Stimulated activated CD4-positive, alpha-beta T cell treated with anti-CD3 and anti-CD28 coated beads, Interleukin-1b, Interleukin-23, amount 100 ng/mL, for 4 hours (primary cell): ENCODE data around the gene CRADD.

Experiments used
- DNase-seq, 2 donors: peaks; one replicate each; pipeline ENCODE4 v3.0.0-alpha.2; 2020; ENCODE audit warnings: low read depth in 2 of 2

The CRADD gene

DNA sequence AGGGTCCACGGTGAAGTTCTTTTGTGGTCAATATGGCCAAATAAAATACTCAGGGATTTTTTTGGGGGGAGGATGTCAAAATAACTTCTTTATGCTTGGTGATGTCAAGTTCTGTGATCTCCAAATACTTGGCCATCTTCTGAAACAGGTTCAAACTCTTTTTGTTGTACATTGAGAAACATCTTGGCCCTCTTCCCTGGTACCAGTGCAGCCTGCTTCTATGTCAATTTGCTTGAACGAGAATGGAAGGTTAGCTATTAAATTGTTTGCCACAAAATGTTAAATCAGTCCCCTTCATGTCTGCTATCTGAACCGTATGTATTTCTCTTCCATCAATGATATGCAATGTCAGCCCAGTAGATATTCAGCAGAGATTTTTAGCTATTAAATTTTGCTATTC, 6.1 kb upstream of the CRADD start:
- no peak for DNase-seq

GRCh38 chr12:93673084-93673483, 4.1 kb upstream of the CRADD start:
- DNase-seq, result no peak

DNA sequence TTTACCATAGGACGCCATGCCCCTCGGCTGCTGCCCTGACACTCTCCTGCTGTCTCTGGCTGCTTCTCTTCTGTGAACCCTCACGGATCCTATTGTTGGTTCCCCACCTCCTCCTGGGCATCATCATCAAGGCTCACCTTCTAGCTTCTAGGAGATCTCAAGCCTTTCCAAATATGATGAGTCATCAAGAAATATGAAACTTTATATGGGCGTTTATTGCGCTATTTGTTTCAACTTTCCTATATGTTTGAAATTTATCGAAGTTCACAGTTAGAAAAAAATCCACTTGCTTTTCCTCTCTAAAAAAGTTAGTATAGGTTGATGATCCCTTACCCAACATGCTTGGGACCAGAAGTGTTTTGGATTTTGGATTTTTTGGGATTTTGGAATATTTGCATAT, 2.8 kb upstream of the CRADD start:
- DNase-seq, result no peak

DNA sequence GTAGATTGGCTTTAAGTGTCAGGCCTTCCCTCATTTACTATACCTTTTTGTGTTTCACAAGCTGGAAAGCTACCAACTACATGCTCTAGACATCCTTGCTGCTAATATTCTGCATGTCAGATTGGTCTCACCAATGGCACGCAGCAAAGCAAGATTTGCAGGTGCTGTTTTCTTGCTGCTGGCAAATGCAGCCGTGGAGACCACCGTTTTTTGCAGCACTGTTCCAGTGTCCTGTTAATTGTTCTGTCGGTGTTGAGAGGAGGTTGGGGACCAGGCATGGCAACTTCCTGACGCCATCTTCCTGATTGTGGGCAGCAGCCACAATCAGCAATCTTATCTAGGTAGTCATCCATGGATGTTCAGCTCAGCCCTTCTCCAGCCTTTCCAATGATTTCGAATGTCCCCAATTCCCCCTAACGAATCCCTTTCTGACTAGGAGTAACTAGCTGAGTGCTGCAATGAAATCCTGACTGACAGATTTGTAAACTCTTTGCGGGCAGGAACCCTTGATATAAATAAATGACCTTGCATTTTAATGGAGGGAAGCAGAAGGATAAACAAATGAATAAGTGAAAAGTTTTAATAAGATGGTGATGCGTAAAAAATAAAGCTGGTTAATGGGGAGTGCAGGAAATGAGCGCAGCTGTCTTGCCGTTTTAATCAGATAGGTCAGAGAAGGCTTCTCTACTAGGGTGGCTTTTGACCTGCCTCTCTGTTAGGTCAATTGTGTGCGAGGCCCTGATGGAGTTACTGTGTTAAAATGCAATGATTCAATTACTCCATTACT, 574 bp upstream of the CRADD start:
- no peak for DNase-seq

DNA sequence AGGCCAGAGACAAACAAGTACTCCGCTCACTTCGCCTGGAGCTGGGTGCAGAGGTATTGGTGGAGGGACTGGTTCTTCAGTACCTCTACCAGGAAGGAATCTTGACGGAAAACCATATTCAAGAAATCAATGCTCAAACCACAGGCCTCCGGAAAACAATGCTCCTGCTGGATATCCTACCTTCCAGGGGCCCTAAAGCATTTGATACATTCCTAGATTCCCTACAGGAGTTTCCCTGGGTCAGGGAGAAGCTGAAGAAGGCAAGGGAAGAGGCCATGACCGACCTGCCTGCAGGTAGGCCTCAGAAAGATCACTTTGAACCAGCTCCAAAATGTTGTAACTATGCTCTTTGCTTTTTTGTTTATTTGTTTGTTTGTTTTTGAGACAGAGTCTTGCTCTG, 1.6 kb downstream of the CRADD start:
- DNase-seq, result no peak

- no peak for DNase-seq
These were observed 2.2 kb downstream of the CRADD start for GRCh38 chr12:93679308-93679925.

- no peak for DNase-seq
These were observed 2.8 kb downstream of the CRADD start for GRCh38 chr12:93680006-93680405.

DNA sequence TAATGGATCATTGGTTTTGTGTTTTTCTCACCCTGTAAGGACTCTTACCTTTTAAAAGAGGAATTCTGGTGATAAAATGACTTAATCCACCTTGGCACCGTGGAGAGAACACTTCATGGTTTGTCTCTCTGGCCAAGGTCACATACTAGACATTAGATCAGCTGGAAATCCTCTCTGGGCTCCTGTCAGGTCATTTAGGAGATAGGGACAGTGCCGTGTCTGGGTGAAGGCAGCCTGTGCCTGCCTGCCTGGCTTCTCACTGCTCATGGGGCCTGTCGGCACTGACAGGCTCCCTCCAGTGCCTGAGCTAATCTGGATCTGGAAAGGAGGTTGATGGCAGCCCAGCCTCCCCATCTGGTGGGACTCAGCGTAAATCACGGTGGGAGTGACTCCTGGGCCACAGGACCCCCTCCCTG, 5.7 kb downstream of the CRADD start:
- DNase-seq, result no peak

GRCh38 chr12:93683410-93683809, 6.2 kb downstream of the CRADD start:
- DNase-seq, result no peak

GRCh38 chr12:93684716-93685115, 7.5 kb downstream of the CRADD start:
- DNase-seq, result no peak

GRCh38 chr12:93686572-93687356, 9.6 kb downstream of the CRADD start:
- no peak for DNase-seq

- no peak for DNase-seq
These were observed 12.1 kb downstream of the CRADD start for GRCh38 chr12:93689076-93689834.

DNA sequence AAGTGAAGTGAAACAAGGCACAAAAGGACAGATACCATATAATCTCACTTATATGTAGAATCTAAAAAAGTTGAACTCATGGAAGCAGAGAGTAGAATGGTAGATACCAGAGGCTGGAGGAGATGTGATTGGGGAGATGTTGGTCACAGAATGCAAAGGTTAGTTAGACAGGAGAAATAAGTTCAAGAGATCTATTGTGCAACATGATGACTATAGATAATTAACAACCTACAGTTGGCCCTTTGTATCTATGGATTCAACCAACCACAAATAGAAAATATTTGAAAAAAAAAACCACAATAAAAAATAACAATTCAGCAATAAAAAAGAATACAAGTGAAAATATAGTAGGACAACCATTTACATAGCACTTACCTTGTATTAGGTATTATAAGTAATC, 19.3 kb downstream of the CRADD start:
- DNase-seq, result no peak

DNA sequence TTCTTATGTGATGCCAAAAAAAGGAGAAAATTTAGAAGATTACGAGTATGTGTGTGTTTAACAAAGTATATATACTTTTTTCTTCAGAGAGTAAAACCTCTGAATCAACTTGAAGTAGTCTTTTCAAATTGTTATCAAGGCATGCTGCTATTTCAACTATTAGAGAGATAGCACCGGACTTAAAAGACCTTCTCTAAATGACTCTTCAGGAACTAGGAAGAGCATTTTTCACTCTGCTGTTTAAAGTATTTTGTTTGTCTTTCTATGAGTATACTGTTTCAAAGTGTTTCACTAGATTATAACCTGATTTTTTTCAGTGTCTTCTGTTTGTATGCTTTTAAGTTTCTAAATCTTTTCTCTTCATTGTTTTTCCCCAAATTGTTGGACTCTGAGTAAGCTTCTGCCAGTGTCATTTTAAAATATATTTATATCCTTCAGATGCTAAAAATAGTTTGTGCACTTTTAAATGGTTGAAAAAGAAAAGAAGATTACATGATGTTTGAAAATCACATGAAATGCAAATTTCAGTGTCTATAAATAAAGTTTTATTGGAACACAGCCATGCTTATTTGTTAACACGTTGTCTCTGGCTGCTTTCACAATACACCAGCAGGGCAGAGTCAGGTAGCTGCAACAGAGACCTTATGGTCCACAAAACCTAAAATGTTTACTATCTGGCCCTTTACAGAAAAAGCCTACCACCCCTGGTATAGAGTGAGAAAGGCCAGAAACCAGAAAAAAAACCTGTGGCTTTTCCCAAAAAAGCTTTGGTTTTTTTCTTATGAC, 21.3 kb downstream of the CRADD start:
- DNase-seq, result no peak

DNA sequence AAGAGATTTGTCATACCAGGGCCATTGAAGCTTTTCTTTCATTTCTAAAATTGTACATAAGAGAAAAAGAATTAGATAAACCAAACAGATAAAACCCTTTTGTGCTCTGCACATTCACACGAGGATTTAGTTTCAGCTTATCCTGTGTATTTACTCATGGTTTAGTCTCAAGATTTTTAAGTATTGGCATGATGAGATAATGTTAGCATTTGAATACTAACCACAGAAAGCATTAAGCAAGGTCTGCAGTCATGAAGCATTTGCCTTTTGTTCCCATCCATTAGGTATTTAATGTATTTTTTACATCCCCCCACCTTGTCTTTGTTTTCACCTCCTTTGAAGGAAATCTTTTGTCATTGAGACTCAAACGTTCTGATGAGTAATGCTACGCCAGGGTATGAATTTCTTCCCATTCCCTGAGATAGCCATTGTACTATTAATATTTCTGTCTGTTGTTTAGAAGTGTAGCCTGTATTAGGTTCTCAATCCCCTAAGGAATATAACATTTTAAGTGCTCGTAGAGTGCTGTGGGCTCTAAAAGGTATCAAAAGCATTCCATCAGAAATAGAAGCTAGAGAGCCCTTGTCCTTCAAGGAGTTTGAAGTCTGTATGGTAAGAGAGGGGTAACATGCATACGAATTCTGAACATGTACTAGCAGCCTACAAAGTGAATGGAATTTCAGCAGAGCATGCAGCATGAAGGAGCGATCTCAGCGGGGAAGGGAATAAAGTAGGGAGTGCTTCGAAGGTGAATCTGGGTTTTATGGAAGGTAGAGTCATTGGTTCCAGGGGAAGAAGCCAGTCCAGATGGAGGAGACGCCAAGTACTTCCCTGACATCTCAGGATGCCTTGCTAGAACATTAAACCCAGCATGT, 22.3 kb downstream of the CRADD start:
- DNase-seq, result no peak

DNA sequence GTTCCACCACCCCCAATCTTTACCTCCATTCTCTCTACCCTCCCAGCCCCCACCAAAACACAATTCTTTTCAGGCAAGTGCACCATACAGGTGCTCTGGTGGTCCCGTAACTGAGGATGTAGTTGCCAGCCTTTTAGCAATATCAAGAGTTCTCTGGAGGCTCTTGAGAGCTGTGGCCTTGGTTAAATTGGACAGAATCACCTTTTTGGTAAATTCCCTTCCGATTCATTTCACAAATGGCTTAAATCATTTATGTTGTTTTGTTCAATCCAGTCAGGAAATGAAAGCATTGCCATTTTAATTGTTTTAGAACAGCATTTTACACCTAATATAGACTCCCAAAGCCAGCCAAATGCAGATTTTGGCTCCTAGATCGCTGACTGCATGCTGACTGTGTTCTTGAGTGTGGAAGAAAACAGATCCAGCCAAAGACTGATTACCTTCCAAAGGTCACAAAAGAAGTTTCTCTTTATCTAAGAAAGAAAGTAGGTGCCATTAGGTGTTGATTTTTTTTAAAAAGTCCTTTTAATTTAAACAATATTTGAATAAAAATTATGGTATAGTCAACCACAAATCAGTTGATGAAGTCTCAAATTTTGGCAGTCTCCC, 25.6 kb downstream of the CRADD start:
- no peak for DNase-seq

DNA sequence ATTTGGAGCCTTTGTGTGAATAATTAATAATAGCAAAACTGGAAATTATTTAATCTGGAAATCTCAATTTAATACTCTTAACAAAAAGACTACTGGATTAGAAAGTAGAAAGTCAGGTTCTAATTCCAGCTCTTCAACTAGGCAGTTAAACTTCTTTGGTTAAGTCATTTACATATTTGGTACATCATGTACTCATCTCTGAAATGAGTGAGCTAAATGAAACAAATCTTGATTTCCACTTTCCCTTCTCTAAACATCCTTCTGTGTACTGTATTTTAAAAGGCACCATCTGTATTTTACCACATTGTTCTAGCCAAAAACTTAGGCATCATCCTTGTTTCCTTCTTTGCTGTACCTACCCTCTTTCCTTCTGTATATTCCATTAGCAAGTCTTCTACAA, 26.9 kb downstream of the CRADD start:
- no peak for DNase-seq

DNA sequence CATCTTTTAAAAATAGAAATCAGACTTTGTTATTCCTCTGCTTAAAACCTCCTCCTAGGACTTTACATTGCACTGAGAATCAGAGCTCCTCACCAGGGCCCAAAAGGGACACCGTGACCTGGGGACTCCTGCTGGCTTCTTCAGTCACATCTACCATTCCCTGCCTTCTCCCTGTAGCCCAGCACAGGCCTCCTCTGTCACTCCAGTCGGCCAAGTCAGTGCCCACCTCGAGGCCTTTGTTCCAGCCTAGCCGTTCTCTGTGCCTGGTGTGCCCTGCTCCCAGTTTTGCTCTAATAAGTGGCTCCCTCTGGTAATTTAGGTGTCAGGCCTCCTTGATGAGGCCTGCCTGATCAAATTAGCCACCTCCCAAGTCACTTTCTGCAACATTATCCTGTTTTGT, 27.4 kb downstream of the CRADD start:
- DNase-seq, result no peak

DNA sequence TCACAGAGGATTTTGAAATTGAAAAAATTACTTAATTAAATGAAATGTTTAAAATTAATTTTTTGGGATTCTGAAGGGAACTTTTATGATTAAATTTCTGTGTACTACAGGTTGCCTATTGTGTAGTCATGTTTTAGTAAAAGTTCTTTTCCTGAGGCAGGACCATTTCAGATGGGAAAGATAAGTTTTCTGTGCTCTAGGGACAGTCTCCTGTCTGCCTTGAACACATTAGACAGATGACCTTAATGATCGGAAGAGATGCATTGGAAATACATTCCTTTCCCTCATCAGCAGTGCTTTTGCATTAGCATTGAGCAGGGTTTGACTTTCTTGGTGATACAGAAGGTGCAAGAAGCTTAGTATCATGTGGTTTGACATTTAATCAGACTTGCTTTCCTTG, 28.1 kb downstream of the CRADD start:
- no peak for DNase-seq

- DNase-seq, result no peak
These were observed 29.2 kb downstream of the CRADD start for GRCh38 chr12:93706387-93706786.
